Right lobe of liver (tissue), 4 donors: ENCODE measurements around the gene SMIM22.

ENCODE experiments used
- POLR2A ChIP-seq: fragments of 450-650 bp; IDR thresholded peaks from one replicate; pipeline ENCODE4 v1.6.1; 2017; ENCODE audit warnings: antibody characterized with exemption, mild to moderate bottlenecking
- TF ChIP-seq, protein P1 (sequence below), 4 donors: fragments of 200-600 bp in 3 of 4; fragments of 450-650 bp in 1 of 4; IDR thresholded peaks; one replicate each; pipeline versions ENCODE4 v1.5.1 to v1.8.0; 2016 to 2022; ENCODE audit warnings: antibody characterized with exemption in 4 of 4, mild to moderate bottlenecking in 2 of 4
- donor health status: DM: no; HTN: no; CAD: no.
- donor health status: DM: no; HTN: no; CAD: no.
- donor health status: DM: no; HTN: yes; CAD: no.

DNA sequence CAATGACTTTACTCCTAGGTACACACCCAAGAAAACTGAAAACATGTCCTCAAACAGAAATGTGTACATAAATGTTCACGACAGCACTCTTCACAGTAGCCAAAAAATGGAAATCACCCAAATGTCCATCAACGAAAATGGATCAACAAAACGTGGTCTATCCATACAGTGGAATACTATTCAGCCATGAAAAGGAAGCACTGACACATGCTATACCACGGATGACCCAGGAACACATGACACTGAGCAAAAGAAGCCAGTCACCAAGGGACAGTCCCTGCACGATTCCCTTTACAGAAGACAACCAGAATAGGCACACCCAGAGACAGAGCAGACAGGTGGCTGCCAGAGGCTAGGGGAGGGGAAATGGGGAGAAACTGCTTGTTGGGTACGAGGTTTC is 39.5 kb upstream of the SMIM22 start:
- TF ChIP-seq, protein P1, sequence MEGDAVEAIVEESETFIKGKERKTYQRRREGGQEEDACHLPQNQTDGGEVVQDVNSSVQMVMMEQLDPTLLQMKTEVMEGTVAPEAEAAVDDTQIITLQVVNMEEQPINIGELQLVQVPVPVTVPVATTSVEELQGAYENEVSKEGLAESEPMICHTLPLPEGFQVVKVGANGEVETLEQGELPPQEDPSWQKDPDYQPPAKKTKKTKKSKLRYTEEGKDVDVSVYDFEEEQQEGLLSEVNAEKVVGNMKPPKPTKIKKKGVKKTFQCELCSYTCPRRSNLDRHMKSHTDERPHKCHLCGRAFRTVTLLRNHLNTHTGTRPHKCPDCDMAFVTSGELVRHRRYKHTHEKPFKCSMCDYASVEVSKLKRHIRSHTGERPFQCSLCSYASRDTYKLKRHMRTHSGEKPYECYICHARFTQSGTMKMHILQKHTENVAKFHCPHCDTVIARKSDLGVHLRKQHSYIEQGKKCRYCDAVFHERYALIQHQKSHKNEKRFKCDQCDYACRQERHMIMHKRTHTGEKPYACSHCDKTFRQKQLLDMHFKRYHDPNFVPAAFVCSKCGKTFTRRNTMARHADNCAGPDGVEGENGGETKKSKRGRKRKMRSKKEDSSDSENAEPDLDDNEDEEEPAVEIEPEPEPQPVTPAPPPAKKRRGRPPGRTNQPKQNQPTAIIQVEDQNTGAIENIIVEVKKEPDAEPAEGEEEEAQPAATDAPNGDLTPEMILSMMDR (IDR thresholded peaks at IDR 0.05) = no peak
- TF ChIP-seq POLR2A = no peak
